Measurements from ENCODE around the gene GNPDA2. TPM values are rescaled to one million over a fixed set of nuclear protein-coding genes. Genes with fewer than 3 reads are reported as not detected.

Gene GNPDA2
- total and polyA plus RNA-seq, 2 of the 4 experiments (the other 2 are of a cell fraction), result 11.0 to 13.4 TPM

GRCh38 chr4:44675366-44675765 is 51.0 kb downstream of the GNPDA2 start:
- no peaks in the 10 kb centered on the region for H4K20me1 ChIP-seq (ENCODE audit: insufficient read depth, low read length)
- no peak overlapping the region for H3K4me2 ChIP-seq (ENCODE audit: low read depth, low read length)
- H3K27ac ChIP-seq (ENCODE audit: insufficient read depth, low read length), result no peak overlapping the region
- no peaks in the 10 kb centered on the region for H3K27me3 ChIP-seq (ENCODE audit: control insufficient read depth, insufficient read depth, low read length)
- no peak overlapping the region for H3K4ac ChIP-seq (ENCODE audit: low read depth, low read length)
- BruUV-seq (replicated peaks), result no TSS peak
- no peak overlapping the region for H2BK120ac ChIP-seq (ENCODE audit: low read depth, low read length)
- no peak overlapping the region for H4K91ac ChIP-seq (ENCODE audit: insufficient read depth, low read depth, low read length)
- ChIA-PET POLR2A (ENCODE audit: unreplicated experiment) (no interaction called here), CTCF (no interaction called here)
- no peak overlapping the region for H2AK9ac ChIP-seq (replicated peaks; ENCODE audit: low read depth, low read length, poor library complexity)
- dilution Hi-C loops (cut with HindIII; ENCODE audit: low sequenced_read_pairs, unreplicated experiment) (no loop called here), in situ Hi-C loops (cut with MboI; ENCODE audit: low sequenced_read_pairs) (no loop called here), intact Hi-C loops (cut with micrococcal nuclease) (no loop called here)
- H3K9ac ChIP-seq (ENCODE audit: low read depth, low read length), result no peak overlapping the region
- H4K8ac ChIP-seq (ENCODE audit: low read depth in 2 of 2, low read length in 2 of 2), result no peak overlapping the region
- peaks cover 4 to 14% of the 10 kb centered on the region in 2 experiments; a peak in 3 of 4 replicates for H3K79me1 ChIP-seq (ENCODE audit: low read depth in 1 of 2, low read length in 2 of 2)
- no peaks in the 10 kb centered on the region for H3K4me1 ChIP-seq (ENCODE audit: control insufficient read depth, insufficient read depth, low read length)
- no peak overlapping the region for H4K5ac ChIP-seq (ENCODE audit: low read depth, low read length)
- no peak overlapping the region for H3K56ac ChIP-seq (ENCODE audit: extremely low read depth, insufficient read depth, low read length)
- no peak overlapping the region for H2AFZ ChIP-seq (replicated peaks; ENCODE audit: low read length, poor library complexity)
- TF ChIP-seq USF2 (IDR thresholded peaks at IDR 0.05; ENCODE audit: low read depth, low read length) (no peak), MAZ (IDR thresholded peaks at IDR 0.05; ENCODE audit: borderline replicate concordance, low read depth, low read length) (no peak), CTCF (conservative IDR thresholded peaks at IDR 0.05; ENCODE audit: low read depth, low read length) (no peak), NFE2L2 (IDR thresholded peaks at IDR 0.05; ENCODE audit: low read depth, low read length) (no peak), POLR2A (IDR thresholded peaks at IDR 0.05; ENCODE audit: low read depth, low read length) (no peak), MAFK (IDR thresholded peaks at IDR 0.05; ENCODE audit: low read depth, low read length) (no peak), BHLHE40 (IDR thresholded peaks at IDR 0.05; ENCODE audit: low read depth, low read length) (no peak), SMC3 (IDR thresholded peaks at IDR 0.05; ENCODE audit: low read depth, low read length) (no peak), RAD21 (IDR thresholded peaks at IDR 0.05; ENCODE audit: low read length) (no peak), CHD1 (IDR thresholded peaks at IDR 0.05; ENCODE audit: low read depth, low read length) (no peak), MXI1 (IDR thresholded peaks at IDR 0.05; ENCODE audit: borderline replicate concordance, low read depth, low read length) (no peak), ELK1 (IDR thresholded peaks at IDR 0.05; ENCODE audit: borderline replicate concordance, low read depth, low read length) (no peak)
- H2BK5ac ChIP-seq (ENCODE audit: low read depth, low read length, poor library complexity, severe bottlenecking), result no peak overlapping the region
- H3K4me3 ChIP-seq (ENCODE audit: insufficient read depth, low read depth, low read length), result no peak overlapping the region
- H2AK5ac ChIP-seq (ENCODE audit: low read depth, low read length), result no peak overlapping the region
- H2BK15ac ChIP-seq (ENCODE audit: low read depth, low read length), result no peak overlapping the region
- no peak for DNase-seq
- H3K23ac ChIP-seq (ENCODE audit: low read depth, low read length), result no peak overlapping the region
- no peaks in the 10 kb centered on the region for H3K36me3 ChIP-seq (ENCODE audit: control insufficient read depth, insufficient read depth, low read length)
- H3K9me1 ChIP-seq (ENCODE audit: insufficient read depth, low read length), result no peaks in the 10 kb centered on the region
- H3K14ac ChIP-seq (replicated peaks; ENCODE audit: low read depth, low read length), result no peak overlapping the region
- no CpG with 5 or more reads among the region's 5 CpGs for WGBS, 2 experiments (ENCODE audit: extremely low coverage in 2 of 2, insufficient read length in 1 of 2)
- ATAC-seq (ENCODE audit: low read depth), result no peak
- no peak overlapping the region for H2BK20ac ChIP-seq (ENCODE audit: low read depth, low read length)
- H3K18ac ChIP-seq (ENCODE audit: low read depth, low read length), result no peak overlapping the region
- H3K9me3 ChIP-seq (ENCODE audit: control insufficient read depth, insufficient read depth, low read length), result no peaks in the 10 kb centered on the region
